ENCODE data around the gene NAMPT.

Gene NAMPT

DNA sequence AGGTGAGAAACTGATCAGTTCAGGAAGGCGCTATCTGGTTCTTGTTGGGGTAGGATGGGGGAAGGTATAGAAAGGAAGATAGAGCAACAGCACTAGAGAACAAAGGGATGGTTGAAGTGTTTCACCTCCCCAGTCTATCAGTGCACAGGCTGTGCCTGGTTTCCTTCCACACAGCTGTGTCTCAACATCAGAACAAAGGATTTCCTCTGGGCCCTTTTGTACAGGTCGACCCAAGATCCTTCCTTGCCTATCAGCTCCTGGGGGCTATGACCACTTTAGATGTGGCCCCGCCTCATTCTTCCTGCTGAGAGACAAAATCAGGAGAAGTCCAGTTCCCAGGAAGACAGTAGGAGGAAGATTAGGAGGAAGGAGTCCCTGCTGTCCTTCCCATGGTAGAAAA is 65.6 kb downstream of the NAMPT start:
- no peak overlapping the region for H3K18ac ChIP-seq (ENCODE audit: low read length)
- no CpG with 5 or more reads among the region's 3 CpGs for WGBS (ENCODE audit: extremely low coverage, insufficient coverage, insufficient read length)
- H4K91ac ChIP-seq (ENCODE audit: low read depth, low read length) = no peak overlapping the region
- no peak overlapping the region for H2BK5ac ChIP-seq (ENCODE audit: low read depth, low read length, poor library complexity)
- no peak overlapping the region for H3K23ac ChIP-seq (ENCODE audit: low read length)
- H3K4me3 ChIP-seq (ENCODE audit: low read depth, low read length) = no peak overlapping the region
- no peak overlapping the region for H2AFZ ChIP-seq (ENCODE audit: insufficient read depth, low read length, poor library complexity)
- H2BK12ac ChIP-seq (ENCODE audit: low read length) = no peak overlapping the region
- no peak for DNase-seq
- no peak overlapping the region for H4K12ac ChIP-seq (ENCODE audit: low read depth, low read length)
- no peaks in the 10 kb centered on the region for H3K27me3 ChIP-seq (ENCODE audit: insufficient read depth, low read length)
- H3K27ac ChIP-seq (ENCODE audit: low read depth, low read length) = no peak overlapping the region
- no peak overlapping the region for H2BK120ac ChIP-seq (ENCODE audit: insufficient read depth, low read length, poor library complexity)
- no peak overlapping the region for H3K9ac ChIP-seq (ENCODE audit: low read length)
- H3K9me3 ChIP-seq (ENCODE audit: insufficient read depth, low read depth, low read length) = peaks cover 2% of the 10 kb centered on the region
- no peak overlapping the region for H2AK5ac ChIP-seq (ENCODE audit: low read length)
- H3K14ac ChIP-seq (ENCODE audit: low read length) = no peak overlapping the region
- H3K4me2 ChIP-seq (ENCODE audit: low read length) = no peak overlapping the region
- H3K79me2 ChIP-seq (ENCODE audit: control insufficient read depth, insufficient read depth, low read length, poor library complexity) = no peaks in the 10 kb centered on the region
- H3K36me3 ChIP-seq (ENCODE audit: control insufficient read depth in 1 of 2, insufficient read depth in 2 of 2, low read length in 2 of 2) = no peaks in the 10 kb centered on the region
- no peak overlapping the region for H4K8ac ChIP-seq (ENCODE audit: low read depth, low read length)
- H3K4ac ChIP-seq (ENCODE audit: low read depth, low read length) = no peak overlapping the region
- H3K79me1 ChIP-seq (ENCODE audit: low read length) = no peaks in the 10 kb centered on the region
- no peaks in the 10 kb centered on the region for H3K4me1 ChIP-seq (ENCODE audit: control insufficient read depth in 1 of 2, insufficient read depth in 2 of 2, low read length in 2 of 2)

DNA sequence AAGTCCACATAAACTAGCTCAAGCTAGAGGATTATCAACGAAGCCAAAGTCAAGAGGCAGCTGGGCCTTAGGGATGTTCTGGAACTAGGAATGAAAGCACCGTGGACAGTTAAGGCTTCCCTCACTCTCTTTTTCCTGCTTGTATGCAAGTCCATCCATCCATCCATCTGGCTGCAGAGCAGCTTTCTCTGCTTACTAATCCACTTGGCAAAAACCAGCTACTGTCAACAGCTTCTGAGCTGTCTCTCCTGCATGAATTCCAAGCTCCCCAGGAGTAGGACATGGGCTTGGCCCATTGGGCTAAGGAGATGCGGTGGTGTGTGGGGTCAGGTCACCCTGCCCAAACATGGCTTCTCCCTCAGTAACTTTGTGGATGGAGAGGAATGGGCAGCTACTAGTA is 66.2 kb downstream of the NAMPT start:
- Histone ChIP-seq H3K4me2 (ENCODE audit: low read length) (no peak overlapping the region), H3K27ac (ENCODE audit: low read depth, low read length) (no peak overlapping the region), H3K27me3 (ENCODE audit: insufficient read depth, low read length) (no peaks in the 10 kb centered on the region), H4K8ac (ENCODE audit: low read depth, low read length) (no peak overlapping the region), H3K14ac (ENCODE audit: low read length) (no peak overlapping the region), H3K79me1 (ENCODE audit: low read length) (no peaks in the 10 kb centered on the region), H2AFZ (ENCODE audit: insufficient read depth, low read length, poor library complexity) (no peak overlapping the region), H2BK5ac (ENCODE audit: low read depth, low read length, poor library complexity) (no peak overlapping the region), H3K79me2 (ENCODE audit: control insufficient read depth, insufficient read depth, low read length, poor library complexity) (no peaks in the 10 kb centered on the region), H2AK5ac (ENCODE audit: low read length) (no peak overlapping the region), H3K36me3 (ENCODE audit: control insufficient read depth in 1 of 2, insufficient read depth in 2 of 2, low read length in 2 of 2) (no peaks in the 10 kb centered on the region), H3K9me3 (ENCODE audit: insufficient read depth, low read depth, low read length) (peaks cover 2% of the 10 kb centered on the region), H2BK120ac (ENCODE audit: insufficient read depth, low read length, poor library complexity) (no peak overlapping the region), H2BK12ac (ENCODE audit: low read length) (no peak overlapping the region), H3K4me3 (ENCODE audit: low read depth, low read length) (no peak overlapping the region), H3K9ac (ENCODE audit: low read length) (no peak overlapping the region), H4K91ac (ENCODE audit: low read depth, low read length) (no peak overlapping the region), H3K23ac (ENCODE audit: low read length) (no peak overlapping the region), H3K4ac (ENCODE audit: low read depth, low read length) (no peak overlapping the region), H3K18ac (ENCODE audit: low read length) (no peak overlapping the region), H3K4me1 (ENCODE audit: control insufficient read depth in 1 of 2, insufficient read depth in 2 of 2, low read length in 2 of 2) (no peaks in the 10 kb centered on the region), H4K12ac (ENCODE audit: low read depth, low read length) (no peak overlapping the region)
- no CpG with 5 or more reads among the region's 3 CpGs for WGBS (ENCODE audit: extremely low coverage, insufficient coverage, insufficient read length)
- no peak for DNase-seq

DNA sequence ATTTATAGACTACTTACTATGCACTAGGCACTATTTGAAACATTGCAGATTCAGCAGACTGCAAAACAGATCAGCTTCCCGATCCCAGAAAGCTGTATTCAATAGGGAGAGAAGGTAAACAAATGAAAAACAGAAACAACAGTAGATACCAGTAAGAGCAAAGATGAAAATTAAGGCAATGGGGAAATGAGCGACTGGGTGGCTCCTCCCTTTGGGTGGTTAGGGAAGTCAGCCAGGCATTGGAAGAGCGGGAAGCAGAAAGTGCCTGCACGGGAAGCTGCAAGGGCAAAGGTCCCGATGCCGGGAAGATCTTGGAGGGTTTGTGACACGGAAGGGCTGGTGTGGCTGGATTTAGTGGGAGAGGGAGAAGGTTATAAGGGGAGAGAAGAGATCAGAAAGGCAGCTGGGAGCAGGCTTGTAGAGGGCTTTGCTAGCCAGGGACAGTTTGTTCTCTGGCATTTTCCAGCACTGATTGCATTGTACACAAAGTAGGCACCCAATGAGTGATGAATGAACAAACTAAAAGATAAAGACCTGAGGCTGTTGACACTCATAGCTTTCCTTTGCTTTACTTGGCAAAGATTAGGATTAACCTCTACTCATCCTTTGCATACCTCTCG is 67.8 kb downstream of the NAMPT start:
- no peaks in the 10 kb centered on the region for H3K27me3 ChIP-seq (ENCODE audit: insufficient read depth, low read length)
- no peak overlapping the region for H4K12ac ChIP-seq (ENCODE audit: low read depth, low read length)
- no peak overlapping the region for H3K23ac ChIP-seq (ENCODE audit: low read length)
- H3K14ac ChIP-seq (ENCODE audit: low read length) = no peak overlapping the region
- no peak overlapping the region for H2AFZ ChIP-seq (ENCODE audit: insufficient read depth, low read length, poor library complexity)
- H3K27ac ChIP-seq (ENCODE audit: low read depth, low read length) = no peak overlapping the region
- no peak overlapping the region for H4K8ac ChIP-seq (ENCODE audit: low read depth, low read length)
- no peaks in the 10 kb centered on the region for H3K4me1 ChIP-seq (ENCODE audit: control insufficient read depth in 1 of 2, insufficient read depth in 2 of 2, low read length in 2 of 2)
- no CpG with 5 or more reads among the region's 8 CpGs for WGBS (ENCODE audit: extremely low coverage, insufficient coverage, insufficient read length)
- H3K36me3 ChIP-seq (ENCODE audit: control insufficient read depth in 1 of 2, insufficient read depth in 2 of 2, low read length in 2 of 2) = no peaks in the 10 kb centered on the region
- no peak overlapping the region for H2BK120ac ChIP-seq (ENCODE audit: insufficient read depth, low read length, poor library complexity)
- H3K4me2 ChIP-seq (ENCODE audit: low read length) = no peak overlapping the region
- no peak overlapping the region for H2BK5ac ChIP-seq (ENCODE audit: low read depth, low read length, poor library complexity)
- no peak overlapping the region for H3K4ac ChIP-seq (ENCODE audit: low read depth, low read length)
- no peak overlapping the region for H4K91ac ChIP-seq (ENCODE audit: low read depth, low read length)
- H3K9ac ChIP-seq (ENCODE audit: low read length) = no peak overlapping the region
- no peak overlapping the region for H2AK5ac ChIP-seq (ENCODE audit: low read length)
- no peaks in the 10 kb centered on the region for H3K79me1 ChIP-seq (ENCODE audit: low read length)
- H3K4me3 ChIP-seq (ENCODE audit: low read depth, low read length) = no peak overlapping the region
- no peak for DNase-seq
- no peak overlapping the region for H2BK12ac ChIP-seq (ENCODE audit: low read length)
- H3K9me3 ChIP-seq (ENCODE audit: insufficient read depth, low read depth, low read length) = peaks cover 2% of the 10 kb centered on the region
- H3K18ac ChIP-seq (ENCODE audit: low read length) = no peak overlapping the region
- no peaks in the 10 kb centered on the region for H3K79me2 ChIP-seq (ENCODE audit: control insufficient read depth, insufficient read depth, low read length, poor library complexity)

DNA sequence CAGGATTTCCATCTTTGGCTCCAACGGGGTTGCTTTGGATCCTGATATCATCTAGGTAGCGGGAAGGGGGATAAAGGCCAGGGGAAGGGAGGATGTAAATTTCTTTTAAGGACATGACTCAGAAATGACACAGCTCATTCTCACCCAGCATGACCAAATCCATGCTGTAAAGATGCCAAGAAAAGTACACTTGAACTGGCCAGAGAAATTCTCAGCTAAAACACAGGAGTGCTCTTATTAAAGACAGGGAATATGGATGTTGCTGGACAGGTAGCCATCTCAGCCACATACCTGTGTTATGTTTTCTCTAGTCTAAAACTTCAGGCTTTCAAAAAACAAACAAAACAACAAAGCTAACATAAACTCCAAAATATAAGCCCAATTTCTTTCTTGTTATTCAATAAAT is 68.3 kb downstream of the NAMPT start:
- Histone ChIP-seq H3K79me2 (ENCODE audit: control insufficient read depth, insufficient read depth, low read length, poor library complexity) (no peaks in the 10 kb centered on the region), H3K36me3 (ENCODE audit: control insufficient read depth in 1 of 2, insufficient read depth in 2 of 2, low read length in 2 of 2) (no peaks in the 10 kb centered on the region), H3K79me1 (ENCODE audit: low read length) (no peaks in the 10 kb centered on the region), H3K18ac (ENCODE audit: low read length) (no peak overlapping the region), H2AK5ac (ENCODE audit: low read length) (no peak overlapping the region), H4K8ac (ENCODE audit: low read depth, low read length) (no peak overlapping the region), H3K4me2 (ENCODE audit: low read length) (no peak overlapping the region), H3K9ac (ENCODE audit: low read length) (no peak overlapping the region), H3K14ac (ENCODE audit: low read length) (no peak overlapping the region), H2BK12ac (ENCODE audit: low read length) (no peak overlapping the region), H3K23ac (ENCODE audit: low read length) (no peak overlapping the region), H2AFZ (ENCODE audit: insufficient read depth, low read length, poor library complexity) (no peak overlapping the region), H4K91ac (ENCODE audit: low read depth, low read length) (no peak overlapping the region), H4K12ac (ENCODE audit: low read depth, low read length) (no peak overlapping the region), H3K27me3 (ENCODE audit: insufficient read depth, low read length) (no peaks in the 10 kb centered on the region), H3K4ac (ENCODE audit: low read depth, low read length) (no peak overlapping the region), H2BK5ac (ENCODE audit: low read depth, low read length, poor library complexity) (no peak overlapping the region), H3K4me3 (ENCODE audit: low read depth, low read length) (no peak overlapping the region), H3K27ac (ENCODE audit: low read depth, low read length) (no peak overlapping the region), H3K4me1 (ENCODE audit: control insufficient read depth in 1 of 2, insufficient read depth in 2 of 2, low read length in 2 of 2) (no peaks in the 10 kb centered on the region), H3K9me3 (ENCODE audit: insufficient read depth, low read depth, low read length) (peaks cover 2% of the 10 kb centered on the region), H2BK120ac (ENCODE audit: insufficient read depth, low read length, poor library complexity) (no peak overlapping the region)
- no CpG with 5 or more reads among the region's 2 CpGs for WGBS (ENCODE audit: extremely low coverage, insufficient coverage, insufficient read length)
- peak in 1 of 2 donors; percentile 18 for DNase-seq
